Upper lobe of right lung (tissue), 1 donor: ENCODE results near the gene ENGASE. TPM values are rescaled to one million over a fixed set of nuclear protein-coding genes. Genes with fewer than 3 reads are reported as not detected.

Experiments used
- ATAC-seq: fragments of 200-7000 bp; cut with Tn5 transposase; one replicate; pipeline ENCODE4 v1.9.1; 2020; ENCODE audit warnings: mild to moderate bottlenecking, moderate library complexity
- DNase-seq: peaks from one replicate; pipeline ENCODE4 v3.0.0-alpha.2; 2020
- H3K27ac ChIP-seq: fragments of 200-600 bp; one replicate; pipeline ENCODE4 v1.8.0; 2022
- H3K27me3 ChIP-seq: fragments of 200-600 bp; one replicate; pipeline ENCODE4 v1.8.0; 2022; ENCODE audit warnings: mild to moderate bottlenecking
- H3K36me3 ChIP-seq: fragments of 200-600 bp; one replicate; pipeline ENCODE4 v1.8.0; 2022
- H3K4me1 ChIP-seq: fragments of 200-600 bp; one replicate; pipeline ENCODE4 v1.8.0; 2022
- H3K4me3 ChIP-seq: fragments of 200-600 bp; one replicate; pipeline ENCODE4 v1.8.0; 2022; ENCODE audit warnings: mild to moderate bottlenecking
- H3K9me3 ChIP-seq: fragments of 200-600 bp; one replicate; pipeline ENCODE4 v1.8.0; 2022
- intact Hi-C: fragments of 100-400 bp; cut with DNase I; formaldehyde crosslinking; loops from one replicate; pipeline ENCODE4 v1.11.0; 2022
- total RNA-seq: library from RNA; stranded (reverse); fragmentation: NEBNext Ultra II Directional; extraction: Animal tissue kit (Norgen Biotek cat#: 25700); gene quantifications from one replicate; pipeline ENCODE4 v1.2.1, GENCODE V29; 2021
- TF ChIP-seq, protein P1 (sequence below): fragments of 200-600 bp; IDR thresholded peaks from one replicate; pipeline ENCODE4 v1.8.0; 2022; ENCODE audit warnings: antibody characterized with exemption
- donor health status: DM: no; HTN: yes; CAD: no; lungs with severe emphysema.

Gene ENGASE
- total RNA-seq, 1 donor from 2014 or later, result 58.2 TPM

DNA sequence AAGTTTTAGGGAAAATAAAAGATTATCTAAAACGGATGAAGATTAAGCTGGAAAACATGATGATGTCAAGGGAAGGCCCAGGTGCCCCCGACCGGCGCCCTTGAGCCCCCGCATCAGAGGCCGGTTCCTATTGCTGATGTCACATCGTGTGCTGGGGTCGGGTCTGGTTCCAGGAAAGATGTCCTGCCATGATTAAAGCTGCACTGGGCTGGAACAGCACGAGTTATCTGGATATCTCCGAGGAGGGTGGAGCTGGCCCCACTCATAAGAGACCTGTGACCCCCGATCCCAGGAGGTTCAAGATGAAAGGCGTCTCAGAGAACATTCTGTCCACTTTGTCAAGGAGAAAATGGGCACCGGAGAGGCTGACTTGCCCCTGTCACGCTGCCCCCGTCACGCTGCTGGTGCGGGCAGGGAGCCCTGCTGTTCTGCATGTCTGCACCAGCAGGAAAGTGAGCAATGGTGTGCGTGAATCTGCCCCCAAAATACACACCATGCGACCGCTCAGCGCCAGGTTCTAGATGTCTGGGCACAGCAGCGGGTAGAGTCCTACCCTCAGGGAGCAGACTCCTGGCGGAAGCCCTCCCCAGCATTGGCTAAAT lies 53.0 kb downstream of the ENGASE start:
- Histone ChIP-seq H3K4me3 (no peak overlapping the region), H3K27ac (no peak overlapping the region), H3K27me3 (peaks cover 27% of the 10 kb centered on the region), H3K9me3 (no peaks in the 10 kb centered on the region), H3K4me1 (no peaks in the 10 kb centered on the region), H3K36me3 (no peaks in the 10 kb centered on the region)
- ATAC-seq, result no peak
- intact Hi-C loops, result no loop called here
- TF ChIP-seq, protein P1, sequence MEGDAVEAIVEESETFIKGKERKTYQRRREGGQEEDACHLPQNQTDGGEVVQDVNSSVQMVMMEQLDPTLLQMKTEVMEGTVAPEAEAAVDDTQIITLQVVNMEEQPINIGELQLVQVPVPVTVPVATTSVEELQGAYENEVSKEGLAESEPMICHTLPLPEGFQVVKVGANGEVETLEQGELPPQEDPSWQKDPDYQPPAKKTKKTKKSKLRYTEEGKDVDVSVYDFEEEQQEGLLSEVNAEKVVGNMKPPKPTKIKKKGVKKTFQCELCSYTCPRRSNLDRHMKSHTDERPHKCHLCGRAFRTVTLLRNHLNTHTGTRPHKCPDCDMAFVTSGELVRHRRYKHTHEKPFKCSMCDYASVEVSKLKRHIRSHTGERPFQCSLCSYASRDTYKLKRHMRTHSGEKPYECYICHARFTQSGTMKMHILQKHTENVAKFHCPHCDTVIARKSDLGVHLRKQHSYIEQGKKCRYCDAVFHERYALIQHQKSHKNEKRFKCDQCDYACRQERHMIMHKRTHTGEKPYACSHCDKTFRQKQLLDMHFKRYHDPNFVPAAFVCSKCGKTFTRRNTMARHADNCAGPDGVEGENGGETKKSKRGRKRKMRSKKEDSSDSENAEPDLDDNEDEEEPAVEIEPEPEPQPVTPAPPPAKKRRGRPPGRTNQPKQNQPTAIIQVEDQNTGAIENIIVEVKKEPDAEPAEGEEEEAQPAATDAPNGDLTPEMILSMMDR, result no peak
- DNase-seq, result no peak

DNA sequence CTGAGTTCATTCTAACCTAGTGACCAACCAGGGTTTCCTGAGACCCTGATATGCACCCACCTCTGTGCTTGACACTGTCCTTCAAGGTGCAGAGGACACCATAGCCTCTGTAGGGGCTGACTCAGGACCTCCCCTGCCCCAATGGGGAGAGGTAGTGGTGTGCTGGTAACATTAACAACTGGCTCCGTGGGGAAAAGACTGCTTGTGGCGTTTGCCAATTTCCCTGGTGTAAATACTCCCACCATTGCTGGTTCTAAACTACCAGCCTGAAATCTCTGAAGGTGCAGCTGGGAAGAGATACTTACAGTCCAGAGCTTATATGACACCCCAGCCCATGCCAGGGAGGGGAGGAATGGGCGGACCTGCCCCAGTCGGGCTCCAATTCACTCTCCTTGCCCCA lies 54.9 kb downstream of the ENGASE start:
- Histone ChIP-seq H3K27me3 (peaks cover 27% of the 10 kb centered on the region), H3K4me1 (no peaks in the 10 kb centered on the region), H3K36me3 (no peaks in the 10 kb centered on the region), H3K4me3 (no peak overlapping the region), H3K27ac (no peak overlapping the region), H3K9me3 (no peaks in the 10 kb centered on the region)
- DNase-seq (no peak), ATAC-seq (no peak)
- intact Hi-C loops, result no loop called here
- TF ChIP-seq, protein P1, result no peak

DNA sequence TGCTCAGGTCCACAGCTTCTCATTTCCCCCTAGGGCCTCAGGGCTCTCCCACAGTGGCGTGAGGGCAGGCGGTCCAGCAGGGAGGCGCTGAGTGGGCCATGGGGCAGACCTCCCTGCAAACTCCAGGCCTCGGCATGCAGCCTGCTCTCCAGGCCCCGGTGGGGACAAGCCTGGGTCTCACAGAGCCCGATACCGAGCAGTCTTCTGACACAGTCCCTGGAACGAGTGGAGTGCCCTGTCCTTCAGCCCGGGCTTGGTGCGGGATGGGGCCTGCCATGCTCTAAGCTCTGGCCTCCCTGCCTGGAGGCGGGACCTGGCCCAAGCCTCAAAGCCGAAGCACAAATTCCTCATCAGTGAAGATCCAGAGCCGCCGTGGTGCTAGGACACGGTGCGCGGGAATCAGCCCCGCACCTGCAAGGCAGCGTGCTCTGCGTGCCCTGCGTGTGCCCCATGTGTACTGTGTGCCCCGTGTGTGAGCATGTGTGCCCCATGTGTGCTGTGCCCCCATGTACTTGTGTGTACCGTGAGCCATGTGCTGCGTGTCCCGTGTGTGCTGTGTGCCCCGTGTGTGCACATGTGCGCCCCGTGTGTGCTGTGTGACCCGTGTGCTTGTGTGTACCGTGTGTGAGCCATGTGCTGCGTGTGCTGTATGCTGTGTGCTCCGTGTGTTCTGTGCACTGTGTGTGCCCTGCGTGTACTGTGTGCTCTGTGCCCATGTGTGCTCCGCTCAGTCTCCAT lies 56.1 kb downstream of the ENGASE start:
- no peak overlapping the region for H3K4me3 ChIP-seq
- H3K27ac ChIP-seq, result no peak overlapping the region
- no peaks in the 10 kb centered on the region for H3K36me3 ChIP-seq
- DNase-seq, result no peak
- H3K9me3 ChIP-seq, result no peaks in the 10 kb centered on the region
- H3K27me3 ChIP-seq, result peaks cover 28% of the 10 kb centered on the region
- TF ChIP-seq, protein P1, result no peak
- intact Hi-C loops, result no loop called here
- H3K4me1 ChIP-seq, result no peaks in the 10 kb centered on the region
- no peak for ATAC-seq

DNA sequence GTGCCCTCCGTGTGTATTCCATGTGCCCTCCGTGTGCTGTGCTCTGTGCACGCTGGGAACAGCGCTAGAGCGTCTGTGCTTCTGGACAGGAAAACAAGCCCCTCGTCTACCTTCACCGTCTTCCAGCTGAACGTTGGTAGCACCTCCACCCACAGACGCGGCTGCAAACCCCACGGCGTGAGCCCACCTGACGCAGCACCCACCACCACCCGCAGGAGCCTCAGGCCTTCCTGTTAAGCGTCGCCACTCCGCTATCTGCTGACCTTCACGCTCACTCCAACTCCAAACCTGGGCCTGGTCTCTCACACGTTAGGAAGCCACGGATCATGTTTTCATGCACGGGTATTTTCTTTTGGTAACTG lies 56.6 kb downstream of the ENGASE start:
- Histone ChIP-seq H3K9me3 (no peaks in the 10 kb centered on the region), H3K36me3 (no peaks in the 10 kb centered on the region), H3K4me1 (no peaks in the 10 kb centered on the region), H3K4me3 (no peak overlapping the region), H3K27ac (no peak overlapping the region), H3K27me3 (peaks cover 28% of the 10 kb centered on the region)
- intact Hi-C loops, result no loop called here
- TF ChIP-seq, protein P1, result no peak
- ATAC-seq, result no peak
- DNase-seq, result no peak

DNA sequence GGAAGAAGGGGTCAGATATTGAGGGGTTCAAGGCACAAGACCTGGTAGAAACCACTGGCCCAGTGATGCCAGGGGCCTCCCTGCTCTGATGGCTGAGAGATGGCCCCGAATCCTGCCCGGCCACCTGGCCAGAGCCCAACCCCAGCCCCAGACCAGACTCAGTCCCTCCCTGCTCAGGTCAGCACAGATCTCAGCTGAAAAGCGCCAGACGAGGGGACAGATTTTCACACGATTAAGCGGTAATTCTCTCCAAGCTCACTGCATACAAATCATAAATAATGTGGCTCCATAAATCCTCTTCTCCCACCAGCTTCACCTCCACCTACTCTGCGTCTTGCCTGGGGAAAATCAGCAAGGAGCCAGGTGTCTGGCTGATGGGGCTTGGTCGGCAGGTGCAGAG lies 57.1 kb downstream of the ENGASE start:
- H3K9me3 ChIP-seq, result no peaks in the 10 kb centered on the region
- H3K4me3 ChIP-seq, result no peak overlapping the region
- peaks cover 30% of the 10 kb centered on the region for H3K27me3 ChIP-seq
- ATAC-seq (no peak), DNase-seq (no peak)
- intact Hi-C loops, result no loop called here
- H3K36me3 ChIP-seq, result no peaks in the 10 kb centered on the region
- TF ChIP-seq, protein P1, result no peak
- no peak overlapping the region for H3K27ac ChIP-seq
- no peaks in the 10 kb centered on the region for H3K4me1 ChIP-seq
